Liver (tissue), 3 donors: ENCODE results near the gene SORCS2.

Experiments
- GABPA ChIP-seq, 2 donors: IDR thresholded peaks in 1 of 2; conservative IDR thresholded peaks in 1 of 2; 2 replicates each; pipeline ENCODE4 v1.6.1; 2016; ENCODE audit warnings: antibody characterized with exemption in 2 of 2, mild to moderate bottlenecking in 1 of 2, moderate library complexity in 1 of 2
- JUND ChIP-seq, 2 donors: IDR thresholded peaks; 2 replicates each; pipeline ENCODE4 v1.6.1; 2016; ENCODE audit warnings: antibody characterized with exemption in 2 of 2
- RXRA ChIP-seq, 2 donors: IDR thresholded peaks; 2 replicates each; pipeline ENCODE4 v1.6.1; 2017 to 2018; ENCODE audit warnings: antibody characterized with exemption in 2 of 2, mild to moderate bottlenecking in 1 of 2
- SP1 ChIP-seq: IDR thresholded peaks from 2 replicates; pipeline ENCODE4 v1.6.1; 2018; ENCODE audit warnings: antibody characterized with exemption, mild to moderate bottlenecking
- TAF1 ChIP-seq: conservative IDR thresholded peaks from 2 replicates; pipeline ENCODE4 v1.6.1; 2016; ENCODE audit warnings: antibody characterized with exemption, mild to moderate bottlenecking
- YY1 ChIP-seq: IDR thresholded peaks from 2 replicates; pipeline ENCODE4 v1.6.1; 2016; ENCODE audit warnings: antibody characterized with exemption, mild to moderate bottlenecking
- TF ChIP-seq, protein P1 (sequence below): fragments of 150-350 bp; IDR thresholded peaks from 2 replicates; pipeline ENCODE4 v1.5.1; 2017; ENCODE audit warnings: improper control_type of control experiment, low read depth, low read length; ENCODE audit not compliant: missing input control
- TF ChIP-seq, protein P2 (sequence below): IDR thresholded peaks from 2 replicates; pipeline ENCODE4 v1.6.1; 2016; ENCODE audit warnings: antibody characterized with exemption, mild to moderate bottlenecking
- donor health status: healthy.
- donor health status: healthy.

- TF ChIP-seq, protein P1, sequence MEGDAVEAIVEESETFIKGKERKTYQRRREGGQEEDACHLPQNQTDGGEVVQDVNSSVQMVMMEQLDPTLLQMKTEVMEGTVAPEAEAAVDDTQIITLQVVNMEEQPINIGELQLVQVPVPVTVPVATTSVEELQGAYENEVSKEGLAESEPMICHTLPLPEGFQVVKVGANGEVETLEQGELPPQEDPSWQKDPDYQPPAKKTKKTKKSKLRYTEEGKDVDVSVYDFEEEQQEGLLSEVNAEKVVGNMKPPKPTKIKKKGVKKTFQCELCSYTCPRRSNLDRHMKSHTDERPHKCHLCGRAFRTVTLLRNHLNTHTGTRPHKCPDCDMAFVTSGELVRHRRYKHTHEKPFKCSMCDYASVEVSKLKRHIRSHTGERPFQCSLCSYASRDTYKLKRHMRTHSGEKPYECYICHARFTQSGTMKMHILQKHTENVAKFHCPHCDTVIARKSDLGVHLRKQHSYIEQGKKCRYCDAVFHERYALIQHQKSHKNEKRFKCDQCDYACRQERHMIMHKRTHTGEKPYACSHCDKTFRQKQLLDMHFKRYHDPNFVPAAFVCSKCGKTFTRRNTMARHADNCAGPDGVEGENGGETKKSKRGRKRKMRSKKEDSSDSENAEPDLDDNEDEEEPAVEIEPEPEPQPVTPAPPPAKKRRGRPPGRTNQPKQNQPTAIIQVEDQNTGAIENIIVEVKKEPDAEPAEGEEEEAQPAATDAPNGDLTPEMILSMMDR = no peak
- TF ChIP-seq TAF1 (no peak), SP1 (no peak), RXRA (IDR thresholded peaks at IDR 0.05) (no peak), GABPA (IDR thresholded peaks at IDR 0.05 in 1 of 2, conservative IDR thresholded peaks at IDR 0.05 in 1 of 2) (no peak), YY1 (no peak), JUND (IDR thresholded peaks at IDR 0.05) (no peak)
- TF ChIP-seq, protein P2, sequence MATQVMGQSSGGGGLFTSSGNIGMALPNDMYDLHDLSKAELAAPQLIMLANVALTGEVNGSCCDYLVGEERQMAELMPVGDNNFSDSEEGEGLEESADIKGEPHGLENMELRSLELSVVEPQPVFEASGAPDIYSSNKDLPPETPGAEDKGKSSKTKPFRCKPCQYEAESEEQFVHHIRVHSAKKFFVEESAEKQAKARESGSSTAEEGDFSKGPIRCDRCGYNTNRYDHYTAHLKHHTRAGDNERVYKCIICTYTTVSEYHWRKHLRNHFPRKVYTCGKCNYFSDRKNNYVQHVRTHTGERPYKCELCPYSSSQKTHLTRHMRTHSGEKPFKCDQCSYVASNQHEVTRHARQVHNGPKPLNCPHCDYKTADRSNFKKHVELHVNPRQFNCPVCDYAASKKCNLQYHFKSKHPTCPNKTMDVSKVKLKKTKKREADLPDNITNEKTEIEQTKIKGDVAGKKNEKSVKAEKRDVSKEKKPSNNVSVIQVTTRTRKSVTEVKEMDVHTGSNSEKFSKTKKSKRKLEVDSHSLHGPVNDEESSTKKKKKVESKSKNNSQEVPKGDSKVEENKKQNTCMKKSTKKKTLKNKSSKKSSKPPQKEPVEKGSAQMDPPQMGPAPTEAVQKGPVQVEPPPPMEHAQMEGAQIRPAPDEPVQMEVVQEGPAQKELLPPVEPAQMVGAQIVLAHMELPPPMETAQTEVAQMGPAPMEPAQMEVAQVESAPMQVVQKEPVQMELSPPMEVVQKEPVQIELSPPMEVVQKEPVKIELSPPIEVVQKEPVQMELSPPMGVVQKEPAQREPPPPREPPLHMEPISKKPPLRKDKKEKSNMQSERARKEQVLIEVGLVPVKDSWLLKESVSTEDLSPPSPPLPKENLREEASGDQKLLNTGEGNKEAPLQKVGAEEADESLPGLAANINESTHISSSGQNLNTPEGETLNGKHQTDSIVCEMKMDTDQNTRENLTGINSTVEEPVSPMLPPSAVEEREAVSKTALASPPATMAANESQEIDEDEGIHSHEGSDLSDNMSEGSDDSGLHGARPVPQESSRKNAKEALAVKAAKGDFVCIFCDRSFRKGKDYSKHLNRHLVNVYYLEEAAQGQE = no peak
Measured at GRCh38 chr4:7153711-7154110, 38.6 kb upstream of the SORCS2 start.
